HepG2 (cell line): ENCODE measurements around the gene IRF2BPL. TPM values are rescaled to one million over a fixed set of nuclear protein-coding genes. Genes with fewer than 3 reads are reported as not detected.

Experiments
- ATAC-seq: fragments of 200-7000 bp; cut with Tn5 transposase; 3 replicates; pipeline ENCODE4 v1.9.1; 2020; ENCODE audit warnings: mild to moderate bottlenecking, moderate library complexity
- BruUV-seq: library from RNA; stranded (reverse); fragments of 400-500 nt; replicated peaks from 2 replicates; lab custom pipeline; 2021; lab: Mats Ljungman, UMichigan
- CTCF ChIA-PET: fragments of 300-600 bp; formaldehyde crosslinking; extraction: SDS; loops from one replicate; lab custom pipeline; 2021; ENCODE audit warnings: low total read pairs, inconsistent platforms, low intra/inter-chr PET ratio; lab: Yijun Ruan, JAX
- POLR2A ChIA-PET: fragments of 350-600 bp; sonication (Branson Sonifier 250); formaldehyde crosslinking; loops from one replicate; lab custom pipeline; 2020; ENCODE audit warnings: antibody characterized with exemption, inconsistent platforms; lab: Yijun Ruan, JAX
- DNase-seq: peaks from one replicate; pipeline ENCODE4 v3.0.0-alpha.2; 2015; ENCODE audit warnings: low spot score
- FAIRE-seq: peaks from 3 replicates; lab custom pipeline; 2011; peaks lifted over from hg19 to GRCh38; lab: Jason Lieb, UNC
- H2AFZ ChIP-seq: one replicate; pipeline ENCODE4 v1.6.1; 2011; ENCODE audit warnings: low read length, inconsistent platforms
- H3K27ac ChIP-seq: fragments of 300-600 bp; 3 replicates; pipeline ENCODE4 v1.8.0; 2011; ENCODE audit warnings: mixed run types, mild to moderate bottlenecking, mixed read lengths, low read length, inconsistent platforms; ENCODE audit not compliant: insufficient read depth; ENCODE audit errors: extremely low read length
- H3K27me3 ChIP-seq, 2 experiments: fragments of 200-600 bp in 1 of 2; 2 replicates in 1 of 2; 3 replicates in 1 of 2; pipeline versions ENCODE4 v1.6.0 to v1.8.0; 2011; ENCODE audit warnings: low read length in 2 of 2, mild to moderate bottlenecking in 2 of 2, moderate library complexity in 2 of 2, inconsistent platforms in 1 of 2; ENCODE audit not compliant: insufficient read depth in 2 of 2, control insufficient read depth in 1 of 2
- H3K36me3 ChIP-seq, 2 experiments: fragments of 200-600 bp in 1 of 2; replicated peaks in 1 of 2; 2 replicates in 1 of 2; 3 replicates in 1 of 2; pipeline versions ENCODE4 v1.5.1 to v1.8.0; 2011; ENCODE audit warnings: low read length in 2 of 2, inconsistent platforms in 1 of 2; ENCODE audit not compliant: insufficient read depth in 2 of 2, control insufficient read depth in 1 of 2
- H3K4me1 ChIP-seq: 2 replicates; pipeline ENCODE4 v1.5.1; 2012; ENCODE audit warnings: low read length, inconsistent platforms; ENCODE audit not compliant: insufficient read depth
- H3K4me2 ChIP-seq: 2 replicates; pipeline ENCODE4 v1.6.0; 2011; ENCODE audit warnings: low read depth, low read length, inconsistent platforms
- H3K4me3 ChIP-seq, 3 experiments: fragments of 200-600 bp in 1 of 3; sonication (generic), shearing (Covaris generic) in 1 of 3; replicated peaks in 1 of 3; 2 replicates each; pipeline ENCODE4 v1.5.1; 2011 to 2016; ENCODE audit warnings: low read length in 3 of 3, inconsistent platforms in 2 of 3, low read depth in 2 of 3, mild to moderate bottlenecking in 2 of 3, control low read depth in 1 of 3, mixed read lengths in 1 of 3; ENCODE audit not compliant: insufficient read depth in 1 of 3
- H3K79me2 ChIP-seq: one replicate; pipeline ENCODE4 v1.6.1; 2011; ENCODE audit warnings: low read length, inconsistent platforms; ENCODE audit not compliant: insufficient read depth
- H3K9ac ChIP-seq: 2 replicates; pipeline ENCODE4 v1.6.0; 2011; ENCODE audit warnings: mild to moderate bottlenecking, low read depth, low read length, inconsistent platforms; ENCODE audit not compliant: insufficient read depth
- H3K9me3 ChIP-seq: 2 replicates; pipeline ENCODE4 v1.5.1; 2012; ENCODE audit warnings: mild to moderate bottlenecking, low read length
- H4K20me1 ChIP-seq: 2 replicates; pipeline ENCODE4 v1.6.0; 2011; ENCODE audit warnings: inconsistent platforms, mild to moderate bottlenecking, low read length, moderate library complexity; ENCODE audit not compliant: insufficient read depth
- AGO2 ChIP-seq: fragments of 200-400 bp; formaldehyde crosslinking; optimal IDR thresholded peaks from 2 replicates; pipeline ENCODE3; 2017; ENCODE audit warnings: mild to moderate bottlenecking, low read depth, low read length, moderate library complexity
- GABPB1 ChIP-seq: IDR thresholded peaks from 2 replicates; pipeline ENCODE4 v1.6.1; 2016; ENCODE audit warnings: mild to moderate bottlenecking, missing genetic modification reagents, moderate library complexity, missing compliant biosample characterization
- HDAC1 ChIP-seq: sonication (generic); formaldehyde crosslinking; IDR thresholded peaks from 2 replicates; pipeline ENCODE4 v1.5.1; 2020; ENCODE audit warnings: mild to moderate bottlenecking, missing genetic modification reagents
- HNRNPL ChIP-seq: fragments of 200-400 bp; formaldehyde crosslinking; IDR thresholded peaks from 2 replicates; pipeline ENCODE4 v1.6.1; 2017; ENCODE audit warnings: mild to moderate bottlenecking, low read depth, low read length
- HNRNPLL ChIP-seq: fragments of 200-400 bp; formaldehyde crosslinking; IDR thresholded peaks from 2 replicates; pipeline ENCODE4 v1.6.1; 2017; ENCODE audit warnings: mild to moderate bottlenecking, low read depth, low read length; ENCODE audit not compliant: poor library complexity, severe bottlenecking
- KDM2A ChIP-seq: sonication (generic); formaldehyde crosslinking; IDR thresholded peaks from 2 replicates; pipeline ENCODE4 v1.4.0; 2020; ENCODE audit warnings: low read depth, missing genetic modification reagents, borderline replicate concordance
- MTA1 ChIP-seq: sonication (generic); formaldehyde crosslinking; IDR thresholded peaks from 2 replicates; pipeline ENCODE4 v1.4.0; 2020; ENCODE audit warnings: missing genetic modification reagents, mild to moderate bottlenecking, borderline replicate concordance
- RBFOX2 ChIP-seq: fragments of 200-400 bp; formaldehyde crosslinking; IDR thresholded peaks from 2 replicates; pipeline ENCODE4 v1.6.1; 2017; ENCODE audit warnings: low read depth, mild to moderate bottlenecking, low read length
- ZBTB38 ChIP-seq: sonication (generic); formaldehyde crosslinking; IDR thresholded peaks from 2 replicates; pipeline ENCODE4 v1.5.1; 2020; ENCODE audit warnings: mild to moderate bottlenecking, missing genetic modification reagents
- ZC3H13 ChIP-seq: sonication (generic); formaldehyde crosslinking; IDR thresholded peaks from 2 replicates; pipeline ENCODE4 v1.8.1; 2023; ENCODE audit warnings: mild to moderate bottlenecking, missing genetic modification reagents, moderate library complexity
- ZNF644 ChIP-seq: IDR thresholded peaks from 2 replicates; pipeline ENCODE4 v1.6.1; 2016; ENCODE audit warnings: low read depth
- ZNF766 ChIP-seq: sonication (generic); formaldehyde crosslinking; IDR thresholded peaks from 2 replicates; pipeline ENCODE4 v1.5.0; 2020; ENCODE audit warnings: missing genetic modification reagents, borderline replicate concordance
- ZNF883 ChIP-seq: sonication (generic); formaldehyde crosslinking; IDR thresholded peaks from 2 replicates; pipeline ENCODE4 v1.5.1; 2020; ENCODE audit warnings: mild to moderate bottlenecking, missing genetic modification reagents; ENCODE audit errors: not compliant biosample characterization
- WGBS: methylation state at CpG from one replicate; pipeline ENCODE4 v1.1.6; 2017; ENCODE audit warnings: low lambda C conversion rate; 5-methylcytosine and 5-hydroxymethylcytosine counted together
- in situ Hi-C: cut with HindIII; loops from 2 replicates; pipeline ENCODE4 v1.10.0; 2017; ENCODE audit warnings: low pct_unique_long_range_greater_than_20kb; ENCODE audit not compliant: extremely low pct_ligation_motif_present
- intact Hi-C: fragments of 100-400 bp; cut with micrococcal nuclease; formaldehyde crosslinking; loops from one replicate; pipeline ENCODE4 v1.10.0; 2022; ENCODE audit not compliant: unreplicated experiment
- polyA plus RNA-seq, 8 experiments: library from polyadenylated mRNA; depleted of rRNA in 3 of 8; stranded (reverse) in 7 of 8; unstranded in 1 of 8; fragments of >200 nt; fragmentation: Illumina TruSeq in 4 of 8; extraction: Trizol in 4 of 8; gene quantifications; 2 replicates each; pipeline versions ENCODE4 v1.2.1 to v1.2.3, GENCODE V29; 2011 to 2016; ENCODE audit warnings: low read depth in 4 of 8, missing spikeins in 1 of 8, mixed read lengths in 1 of 8; ENCODE audit not compliant: insufficient read depth in 1 of 8
- total RNA-seq, 5 experiments: library from RNA; depleted of rRNA; stranded (reverse); fragments of >200 nt; fragmentation: Illumina TruSeq; extraction: Trizol; gene quantifications; 2 replicates each; pipeline ENCODE4 v1.2.3, GENCODE V29; 2016; ENCODE audit warnings: low read depth in 1 of 5
- TF ChIP-seq, protein P1 (sequence below): sonication (generic); formaldehyde crosslinking; IDR thresholded peaks from 2 replicates; pipeline ENCODE4 v1.8.0; 2022; ENCODE audit warnings: missing genetic modification reagents, mild to moderate bottlenecking, borderline replicate concordance

IRF2BPL gene
- total and polyA plus RNA-seq, 2 of the 13 experiments (the other 11 are each of a cell fraction or from before 2014, with no cell fraction given), result 6.6 to 8.4 TPM

DNA sequence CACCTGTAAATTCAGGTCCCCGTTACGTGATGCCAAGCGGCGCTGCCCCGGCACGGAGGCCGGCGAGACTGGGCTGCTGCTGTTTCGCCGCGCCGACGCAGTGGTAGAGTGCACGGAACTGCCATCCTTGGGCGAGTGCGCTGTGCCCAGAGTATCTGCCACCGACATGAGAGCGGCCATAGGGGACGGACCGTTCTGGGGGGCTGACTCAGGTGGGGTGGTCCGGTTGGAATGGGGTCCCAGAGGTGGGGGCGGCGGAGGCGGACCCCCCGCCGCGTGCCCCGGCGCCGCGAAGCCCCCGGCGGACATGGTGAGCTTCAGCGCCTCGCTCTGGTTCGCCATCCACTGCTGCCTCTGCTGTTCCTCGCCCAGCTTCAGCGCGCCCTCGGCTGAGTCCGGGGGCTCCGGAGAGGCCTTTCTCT lies 2.8 kb downstream of the IRF2BPL start:
- H3K27me3 ChIP-seq, result no peaks in the 10 kb centered on the region
- no peaks in the 10 kb centered on the region for H3K9me3 ChIP-seq
- peak overlapping the region; percentile 89 for H3K4me2 ChIP-seq
- no peak for FAIRE-seq
- in situ Hi-C loops (no loop called here), intact Hi-C loops (no loop called here)
- POLR2A ChIA-PET, result interaction anchor here (2.9 to 4.6 kb wide), 2 partner anchors 15 to 18 kb away, joined by 25 to 85 read pairs; no protein-coding TSS in a partner anchor
- no peak for ATAC-seq
- 96% methylated on average over 32 of the region's 42 CpGs for WGBS
- H3K79me2 ChIP-seq, result peaks cover 36% of the 10 kb centered on the region
- peak overlapping the region; percentile 84 for H3K27ac ChIP-seq
- TF ChIP-seq MTA1 (CRISPR knock-in tag), result 0 out of 2 replicates have a peak, but pooled peaks have one; percentile 0
- TF ChIP-seq, protein P1, sequence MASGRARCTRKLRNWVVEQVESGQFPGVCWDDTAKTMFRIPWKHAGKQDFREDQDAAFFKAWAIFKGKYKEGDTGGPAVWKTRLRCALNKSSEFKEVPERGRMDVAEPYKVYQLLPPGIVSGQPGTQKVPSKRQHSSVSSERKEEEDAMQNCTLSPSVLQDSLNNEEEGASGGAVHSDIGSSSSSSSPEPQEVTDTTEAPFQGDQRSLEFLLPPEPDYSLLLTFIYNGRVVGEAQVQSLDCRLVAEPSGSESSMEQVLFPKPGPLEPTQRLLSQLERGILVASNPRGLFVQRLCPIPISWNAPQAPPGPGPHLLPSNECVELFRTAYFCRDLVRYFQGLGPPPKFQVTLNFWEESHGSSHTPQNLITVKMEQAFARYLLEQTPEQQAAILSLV (CRISPR knock-in tag), result no peak
- TF ChIP-seq HDAC1 (CRISPR knock-in tag), result peak; percentile 16; the same call in 1 of the 2 replicates
- TF ChIP-seq GABPB1 (CRISPR knock-in tag), result peak; percentile 28; the same call in 1 of the 2 replicates
- TF ChIP-seq ZBTB38 (CRISPR knock-in tag), result peak; percentile 97
- no peak for TF ChIP-seq KDM2A
- TF ChIP-seq ZC3H13 (CRISPR knock-in tag), result 0 out of 2 replicates have a peak, but pooled peaks have one; percentile 70
- peak; percentile 27 for TF ChIP-seq HNRNPLL
- no peak for TF ChIP-seq ZNF644 (CRISPR knock-in tag)
- peak; percentile 81 for TF ChIP-seq RBFOX2
- peak; percentile 91 for TF ChIP-seq AGO2
- TF ChIP-seq ZNF883 (CRISPR knock-in tag), result no peak
- peak; percentile 12; the same call in 1 of the 2 replicates for TF ChIP-seq HNRNPL
- no peak for TF ChIP-seq ZNF766 (CRISPR knock-in tag)
- peak overlapping the region; percentile 82 to 85 (median 85); a peak in 4 of 6 replicates for H3K4me3 ChIP-seq
- no peak overlapping the region for H2AFZ ChIP-seq
- peaks cover 74% of the 10 kb centered on the region for H3K4me1 ChIP-seq
- CTCF ChIA-PET, result no interaction called here
- H3K9ac ChIP-seq, result peak overlapping the region; percentile 48
- no TSS peak for BruUV-seq
- no peak for DNase-seq
- H3K36me3 ChIP-seq, result peaks cover 2 to 5% of the 10 kb centered on the region in 2 experiments; a peak in 2 of 5 replicates
- H4K20me1 ChIP-seq, result peaks cover 14% of the 10 kb centered on the region
